ENCODE measurements around the gene ZNF579. TPM values are rescaled to one million over a fixed set of nuclear protein-coding genes. Genes with fewer than 3 reads are reported as not detected.

The ZNF579 gene
- total RNA-seq, 1 experiment from 2014 or later, result 49.0 TPM

DNA sequence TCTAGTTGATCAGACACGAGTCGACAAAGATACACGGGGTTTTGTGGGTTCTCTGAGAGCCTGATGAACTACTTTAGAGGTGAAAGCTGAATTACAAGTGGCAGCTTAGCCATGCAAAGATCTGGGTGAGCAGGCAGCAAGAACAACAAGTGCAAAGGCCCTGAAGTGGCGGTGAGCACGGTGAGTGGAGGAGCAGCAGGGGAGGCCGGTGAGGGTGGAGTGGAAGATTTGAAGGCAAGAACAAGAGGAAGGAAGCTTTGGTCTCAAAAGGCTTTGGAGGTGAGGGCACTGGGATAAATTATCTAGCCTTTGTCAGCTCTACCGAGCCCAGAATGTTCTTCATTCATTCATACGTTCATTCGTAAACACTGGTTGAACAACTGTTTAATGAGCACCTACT is 26.2 kb upstream of the ZNF579 start:
- H3K4me2 ChIP-seq, result peak overlapping the region; percentile 93
- ChIA-PET POLR2A (ENCODE audit: unreplicated experiment) (interaction anchor here (0.6 kb wide), 1 partner anchor 132 kb away, joined by 11 read pairs; no protein-coding TSS in a partner anchor), CTCF (interaction anchor here (0.6 to 1.9 kb wide), 4 partner anchors 18 to 350 kb away, joined by 3 to 14 read pairs (median 6); partner anchors contain the start of gene ZNF784)
- H3K4me3 ChIP-seq, result peak overlapping the region; percentile 79
- DNase-seq, result no peak
- BruUV-seq (replicated peaks), result no TSS peak
- H3K36me3 ChIP-seq (ENCODE audit: low read depth), result peaks cover 12% of the 10 kb centered on the region; the same call in 1 of the 2 replicates
- peaks cover 39% of the 10 kb centered on the region for H4K20me1 ChIP-seq (ENCODE audit: insufficient read depth)
- no peak overlapping the region for H3K27ac ChIP-seq
- peaks cover 22% of the 10 kb centered on the region for H3K4me1 ChIP-seq (replicated peaks; ENCODE audit: insufficient read depth)
- H3K9me2 ChIP-seq (ENCODE audit: insufficient read depth), result no peaks in the 10 kb centered on the region
- no peak overlapping the region for H2AFZ ChIP-seq
- peaks cover 37% of the 10 kb centered on the region for H3F3A ChIP-seq (ENCODE audit: insufficient read depth, low read depth)
- peaks cover 43% of the 10 kb centered on the region for H3K79me2 ChIP-seq (ENCODE audit: low read depth)
- H3K9me3 ChIP-seq (ENCODE audit: insufficient read depth, low read depth), result no peaks in the 10 kb centered on the region
- no peaks in the 10 kb centered on the region for H3K27me3 ChIP-seq (ENCODE audit: insufficient read depth, low read depth)
- intact Hi-C loops (cut with micrococcal nuclease; ENCODE audit: unreplicated experiment), result loop anchor here (1.0 kb wide), 1 partner anchor 90 kb away; no protein-coding TSS in a partner anchor
- TF ChIP-seq CTCF (conservative IDR thresholded peaks at IDR 0.05) (no peak), EZH2 (IDR thresholded peaks at IDR 0.05; ENCODE audit: low read depth) (no peak)

DNA sequence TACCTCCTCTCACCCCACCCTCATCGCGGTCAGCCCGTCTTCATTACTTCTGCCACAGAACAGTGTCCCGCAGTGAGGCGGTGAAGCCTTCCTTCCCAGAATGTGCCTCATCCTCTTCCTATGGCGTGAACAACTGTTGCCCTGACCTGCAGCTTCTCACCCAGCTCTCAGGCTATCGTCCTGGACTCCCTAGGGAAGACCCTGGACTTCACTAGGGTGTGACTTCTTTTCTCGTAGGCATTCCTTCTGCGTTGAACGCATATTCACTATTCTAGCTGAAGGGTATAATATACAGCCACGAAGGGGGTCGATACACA is 25.8 kb upstream of the ZNF579 start:
- Histone ChIP-seq H3K27me3 (ENCODE audit: insufficient read depth, low read depth) (no peaks in the 10 kb centered on the region), H3K27ac (no peak overlapping the region), H3K9me2 (ENCODE audit: insufficient read depth) (no peaks in the 10 kb centered on the region), H4K20me1 (ENCODE audit: insufficient read depth) (peaks cover 39% of the 10 kb centered on the region), H3K36me3 (ENCODE audit: low read depth) (peaks cover 12% of the 10 kb centered on the region; the same call in 1 of the 2 replicates), H3K9me3 (ENCODE audit: insufficient read depth, low read depth) (no peaks in the 10 kb centered on the region), H3F3A (ENCODE audit: insufficient read depth, low read depth) (peaks cover 37% of the 10 kb centered on the region), H2AFZ (no peak overlapping the region), H3K79me2 (ENCODE audit: low read depth) (peaks cover 47% of the 10 kb centered on the region), H3K4me2 (peak overlapping the region; percentile 93), H3K4me3 (peak overlapping the region; percentile 79), H3K4me1 (replicated peaks; ENCODE audit: insufficient read depth) (peaks cover 22% of the 10 kb centered on the region)
- ChIA-PET POLR2A (ENCODE audit: unreplicated experiment) (interaction anchor here (0.6 kb wide), 5 partner anchors 18 to 447 kb away, joined by 3 to 11 read pairs (median 4); partner anchors contain the start of genes ISOC2 and ZNF784), CTCF (interaction anchor here (0.6 to 1.9 kb wide), 6 partner anchors 18 to 350 kb away, joined by 3 to 14 read pairs (median 4); partner anchors contain the start of gene ZNF784)
- BruUV-seq (replicated peaks), result TSS peak; percentile 28
- intact Hi-C loops (cut with micrococcal nuclease; ENCODE audit: unreplicated experiment), result loop anchor here (1.0 kb wide), 1 partner anchor 89 kb away; no protein-coding TSS in a partner anchor
- TF ChIP-seq EZH2 (IDR thresholded peaks at IDR 0.05; ENCODE audit: low read depth), result no peak
- TF ChIP-seq CTCF (conservative IDR thresholded peaks at IDR 0.05), result peak; percentile 4; the same call in 1 of the 2 replicates
- DNase-seq, result no peak

DNA sequence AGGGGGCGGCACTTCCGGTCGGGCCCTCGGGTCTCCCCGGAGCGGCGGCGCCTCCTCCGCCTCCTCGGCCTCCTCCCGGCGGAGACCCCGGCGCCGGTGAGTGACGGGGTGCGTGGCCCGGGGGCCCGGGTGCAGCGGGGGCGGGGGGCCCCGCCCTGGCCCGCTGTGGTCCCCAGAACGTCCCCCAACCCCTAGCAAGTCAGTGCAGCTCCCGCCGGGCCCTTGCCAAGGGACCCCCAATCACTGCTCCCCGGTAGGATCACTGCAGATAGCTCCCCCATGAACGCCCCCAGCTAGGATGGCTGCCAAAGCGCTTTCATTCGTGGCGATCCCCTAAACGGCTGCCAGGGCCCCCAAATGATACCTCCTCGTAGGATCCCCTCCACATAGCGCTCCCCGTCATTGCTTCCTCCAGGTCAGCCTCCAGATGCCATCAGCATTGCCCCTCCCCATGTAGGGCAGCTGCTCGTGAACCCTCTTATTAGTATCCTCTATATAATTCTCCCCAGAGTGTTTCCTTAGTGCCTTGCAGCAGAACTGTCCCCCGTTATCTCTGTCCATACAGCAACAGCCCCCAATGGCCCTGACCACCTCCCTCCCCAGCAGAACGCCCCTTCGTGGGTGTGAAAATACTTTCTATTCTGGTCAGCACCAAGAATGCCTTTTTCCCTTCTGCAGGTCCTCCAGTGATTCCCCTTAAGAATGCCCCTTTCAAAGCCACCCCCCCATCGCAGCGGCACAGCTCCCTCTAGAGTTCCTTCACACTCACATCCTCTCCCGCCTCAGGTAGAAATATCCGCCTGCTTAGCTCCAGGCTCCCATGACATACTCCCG is 25.2 kb upstream of the ZNF579 start, which contains the start of gene ZNF865:
TSS of gene ZNF865 (plus strand) at position 11 of the 834 bp plus-strand sequence. CDS start 7,972 bp downstream, outside the sequence.
- Histone ChIP-seq H2AFZ (peak within 1 kb of the TSS; percentile 71), H3K36me3 (ENCODE audit: low read depth) (peaks cover 12% of the 10 kb centered on the region; the same call in 1 of the 2 replicates), H3K79me2 (ENCODE audit: low read depth) (peaks cover 53% of the 10 kb centered on the region), H3K9me2 (ENCODE audit: insufficient read depth) (no peaks in the 10 kb centered on the region), H3K4me2 (peak within 1 kb of the TSS; percentile 93), H3K27me3 (ENCODE audit: insufficient read depth, low read depth) (no peaks in the 10 kb centered on the region), H4K20me1 (ENCODE audit: insufficient read depth) (peaks cover 39% of the 10 kb centered on the region), H3K4me1 (replicated peaks; ENCODE audit: insufficient read depth) (peaks cover 28% of the 10 kb centered on the region), H3K27ac (peak within 1 kb of the TSS; percentile 66), H3K9me3 (ENCODE audit: insufficient read depth, low read depth) (no peaks in the 10 kb centered on the region), H3F3A (ENCODE audit: insufficient read depth, low read depth) (peaks cover 43% of the 10 kb centered on the region), H3K4me3 (peak within 1 kb of the TSS; percentile 79)
- intact Hi-C loops (cut with micrococcal nuclease; ENCODE audit: unreplicated experiment), result loop anchor here (1.0 to 2.0 kb wide), 5 partner anchors 18 to 129 kb away; partner anchors contain the start of genes ZNF628 and ZNF784
- ChIA-PET POLR2A (ENCODE audit: unreplicated experiment) (interaction anchor here (0.5 to 1.1 kb wide), 11 partner anchors 11 to 1468 kb away, joined by 3 to 14 read pairs (median 5); partner anchors contain the start of genes CNOT3, HSPBP1, ISOC2 and ZNF628), CTCF (interaction anchor here (0.6 to 1.9 kb wide), 8 partner anchors 19 to 349 kb away, joined by 3 to 14 read pairs (median 4); partner anchors contain the start of gene ZNF784)
- TF ChIP-seq EZH2 (IDR thresholded peaks at IDR 0.05; ENCODE audit: low read depth), result no peak
- TF ChIP-seq CTCF (conservative IDR thresholded peaks at IDR 0.05), result peak; percentile 82
- peak; percentile 79 to 83 for DNase-seq
- BruUV-seq (replicated peaks), result no TSS peak

Measured in PC-9 (cell line).